ENCODE results near the gene TAS2R7.

DNA sequence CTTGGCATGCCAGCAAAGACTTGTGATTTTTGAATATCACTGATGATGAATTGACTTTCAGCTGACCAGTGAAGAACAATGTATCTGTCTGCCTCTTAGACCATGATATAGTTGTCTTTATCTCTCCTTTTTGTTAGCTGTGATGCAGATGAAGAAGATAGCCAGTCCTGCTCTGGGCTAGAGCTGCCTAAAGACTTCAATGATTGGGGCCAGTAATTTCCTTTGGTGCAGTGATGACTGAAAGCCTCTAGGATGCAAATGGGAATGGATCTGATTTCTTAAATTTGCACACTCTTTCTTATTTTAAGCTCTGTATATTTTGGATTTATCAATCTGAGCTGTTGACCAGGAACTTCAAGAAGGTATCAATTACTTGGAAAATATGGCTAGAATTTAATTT, 7.6 kb upstream of the TAS2R7 start, which contains the start of gene TAS2R9:
- TF ChIP-seq PAX5 (IDR thresholded peaks at IDR 0.05; ENCODE audit: borderline replicate concordance, low read depth, low read length) (no peak), BCL11A (IDR thresholded peaks at IDR 0.05; ENCODE audit: low read depth, low read length) (no peak), POLR2AphosphoS5 (IDR thresholded peaks at IDR 0.05; ENCODE audit: low read length) (no peak), EZH2 (IDR thresholded peaks at IDR 0.05; ENCODE audit: borderline replicate concordance, control insufficient read depth, low read depth, low read length) (no peak), ZNF24 (IDR thresholded peaks at IDR 0.05) (no peak), MTA2 (IDR thresholded peaks at IDR 0.05; ENCODE audit: low read depth) (no peak), RAD21 (IDR thresholded peaks at IDR 0.05; ENCODE audit: insufficient read depth, low read depth, low read length) (no peak)
